GM12875 (cell line): ENCODE results near the gene L1TD1.
"Not testable (repeated sequence)": the region's sequence is repeated elsewhere in the genome, so short reads cannot be mapped to it uniquely, and the experiment has no call there.

Experiments used
- H3K4me3 ChIP-seq: one replicate; pipeline ENCODE4 v1.5.1; 2011; ENCODE audit warnings: low read depth, low read length, control low read depth
- TF ChIP-seq, protein P1 (sequence below): IDR thresholded peaks from 2 replicates; pipeline ENCODE4 v1.5.1; 2011; ENCODE audit warnings: low read depth, mild to moderate bottlenecking, control low read depth, inconsistent platforms, low read length, moderate library complexity, borderline replicate concordance; ENCODE audit not compliant: insufficient read depth

The L1TD1 gene

DNA sequence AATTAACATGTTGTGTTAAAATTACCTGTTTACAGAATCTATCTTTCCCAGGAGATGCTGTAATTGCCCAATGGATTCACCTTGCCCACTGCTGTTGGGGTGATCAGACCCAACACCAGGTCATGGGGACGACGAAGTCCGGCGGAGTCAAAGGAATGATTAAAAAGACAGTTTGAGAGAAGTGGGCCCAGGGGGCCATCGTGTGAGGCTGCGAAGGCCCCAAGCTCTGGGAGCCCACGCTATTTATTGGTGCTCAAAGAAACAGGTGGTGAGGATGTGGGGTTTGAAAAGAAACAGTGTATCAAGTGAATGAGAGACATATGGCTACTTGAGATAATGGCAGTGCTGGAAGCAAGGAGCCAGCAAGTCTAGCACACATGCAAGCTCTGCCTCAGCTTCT, 16.3 kb upstream of the L1TD1 start:
- no peak overlapping the region for H3K4me3 ChIP-seq
- TF ChIP-seq, protein P1, sequence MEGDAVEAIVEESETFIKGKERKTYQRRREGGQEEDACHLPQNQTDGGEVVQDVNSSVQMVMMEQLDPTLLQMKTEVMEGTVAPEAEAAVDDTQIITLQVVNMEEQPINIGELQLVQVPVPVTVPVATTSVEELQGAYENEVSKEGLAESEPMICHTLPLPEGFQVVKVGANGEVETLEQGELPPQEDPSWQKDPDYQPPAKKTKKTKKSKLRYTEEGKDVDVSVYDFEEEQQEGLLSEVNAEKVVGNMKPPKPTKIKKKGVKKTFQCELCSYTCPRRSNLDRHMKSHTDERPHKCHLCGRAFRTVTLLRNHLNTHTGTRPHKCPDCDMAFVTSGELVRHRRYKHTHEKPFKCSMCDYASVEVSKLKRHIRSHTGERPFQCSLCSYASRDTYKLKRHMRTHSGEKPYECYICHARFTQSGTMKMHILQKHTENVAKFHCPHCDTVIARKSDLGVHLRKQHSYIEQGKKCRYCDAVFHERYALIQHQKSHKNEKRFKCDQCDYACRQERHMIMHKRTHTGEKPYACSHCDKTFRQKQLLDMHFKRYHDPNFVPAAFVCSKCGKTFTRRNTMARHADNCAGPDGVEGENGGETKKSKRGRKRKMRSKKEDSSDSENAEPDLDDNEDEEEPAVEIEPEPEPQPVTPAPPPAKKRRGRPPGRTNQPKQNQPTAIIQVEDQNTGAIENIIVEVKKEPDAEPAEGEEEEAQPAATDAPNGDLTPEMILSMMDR: no peak

DNA sequence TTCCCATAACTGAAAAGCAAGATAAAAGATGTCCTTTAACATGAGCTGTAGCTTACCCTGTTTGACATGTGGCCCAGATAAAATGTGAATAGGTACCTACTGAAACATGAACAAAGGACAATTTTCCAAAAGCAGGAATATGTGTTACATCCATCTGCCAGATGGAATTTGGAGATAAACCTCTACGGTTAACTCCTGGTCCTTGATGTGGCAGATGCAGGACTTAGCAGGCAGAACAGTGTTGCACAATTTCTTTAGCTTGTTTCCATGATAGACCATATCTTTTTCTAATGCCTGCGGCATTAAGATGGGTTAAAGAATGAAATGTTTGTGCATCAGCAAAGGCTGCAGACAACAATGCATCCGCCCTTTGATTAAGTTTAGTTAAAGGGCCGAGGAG, 14.6 kb upstream of the L1TD1 start:
- not testable (repeated sequence) for H3K4me3 ChIP-seq

DNA sequence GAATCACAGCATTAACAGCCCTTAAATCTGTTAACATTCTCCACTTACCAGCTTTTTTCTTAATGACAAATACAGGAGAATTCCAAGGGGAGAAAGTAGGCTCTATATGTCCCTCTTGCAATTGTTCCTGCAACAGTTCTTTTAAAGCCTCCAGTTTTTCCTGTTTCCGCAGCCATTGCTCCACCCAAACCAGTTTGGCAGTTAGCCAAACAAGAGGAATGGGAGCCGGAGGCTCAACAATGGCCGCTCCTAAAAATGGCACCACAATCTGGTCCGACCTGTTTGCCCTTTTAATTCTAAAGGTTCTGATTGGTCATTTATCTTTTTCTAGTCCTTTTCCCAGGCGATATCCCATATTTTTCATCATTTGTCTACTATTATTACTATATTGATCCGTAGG, 14.0 kb upstream of the L1TD1 start:
- H3K4me3 ChIP-seq: no peak overlapping the region
- TF ChIP-seq, protein P1: no peak

DNA sequence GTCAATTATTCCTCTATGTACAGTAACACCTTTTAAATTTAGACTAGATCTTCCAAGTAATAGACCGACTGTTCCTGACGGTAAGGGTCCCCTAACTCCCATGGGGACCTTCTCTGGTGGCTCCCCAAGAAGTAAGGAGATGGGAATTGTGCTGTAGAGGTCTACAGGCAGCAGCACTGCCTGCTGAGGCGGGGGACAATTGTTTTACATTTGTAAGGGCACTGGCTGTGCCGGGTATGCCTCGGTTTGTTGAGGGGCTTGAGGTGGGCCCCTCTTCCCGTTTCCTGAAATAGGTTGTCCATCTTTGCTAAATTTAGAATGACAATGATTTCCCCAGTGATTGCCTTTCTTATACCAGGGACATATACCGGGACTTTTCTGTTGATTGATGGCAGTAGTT, 13.1 kb upstream of the L1TD1 start:
- TF ChIP-seq, protein P1: no peak
- no peak overlapping the region for H3K4me3 ChIP-seq

DNA sequence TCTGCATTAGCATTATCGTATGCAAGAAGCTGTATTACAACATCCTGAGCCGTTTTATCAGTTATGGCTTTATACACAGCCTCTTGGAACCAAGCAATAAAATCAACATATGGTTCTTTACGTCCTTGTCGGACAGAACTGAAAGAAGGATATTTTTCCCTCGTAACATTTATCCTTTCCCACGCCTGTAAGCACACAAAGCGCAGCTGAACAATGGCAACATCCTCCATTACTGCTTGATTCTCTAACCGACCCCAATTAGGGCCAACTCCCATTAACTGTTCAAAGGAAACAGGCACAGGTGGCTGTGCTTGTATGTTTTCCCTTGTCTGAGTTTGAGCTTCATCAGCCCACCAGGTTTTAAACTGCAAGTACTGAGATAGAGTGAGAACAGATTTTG, 12.5 kb upstream of the L1TD1 start:
- H3K4me3 ChIP-seq: not testable (repeated sequence)

DNA sequence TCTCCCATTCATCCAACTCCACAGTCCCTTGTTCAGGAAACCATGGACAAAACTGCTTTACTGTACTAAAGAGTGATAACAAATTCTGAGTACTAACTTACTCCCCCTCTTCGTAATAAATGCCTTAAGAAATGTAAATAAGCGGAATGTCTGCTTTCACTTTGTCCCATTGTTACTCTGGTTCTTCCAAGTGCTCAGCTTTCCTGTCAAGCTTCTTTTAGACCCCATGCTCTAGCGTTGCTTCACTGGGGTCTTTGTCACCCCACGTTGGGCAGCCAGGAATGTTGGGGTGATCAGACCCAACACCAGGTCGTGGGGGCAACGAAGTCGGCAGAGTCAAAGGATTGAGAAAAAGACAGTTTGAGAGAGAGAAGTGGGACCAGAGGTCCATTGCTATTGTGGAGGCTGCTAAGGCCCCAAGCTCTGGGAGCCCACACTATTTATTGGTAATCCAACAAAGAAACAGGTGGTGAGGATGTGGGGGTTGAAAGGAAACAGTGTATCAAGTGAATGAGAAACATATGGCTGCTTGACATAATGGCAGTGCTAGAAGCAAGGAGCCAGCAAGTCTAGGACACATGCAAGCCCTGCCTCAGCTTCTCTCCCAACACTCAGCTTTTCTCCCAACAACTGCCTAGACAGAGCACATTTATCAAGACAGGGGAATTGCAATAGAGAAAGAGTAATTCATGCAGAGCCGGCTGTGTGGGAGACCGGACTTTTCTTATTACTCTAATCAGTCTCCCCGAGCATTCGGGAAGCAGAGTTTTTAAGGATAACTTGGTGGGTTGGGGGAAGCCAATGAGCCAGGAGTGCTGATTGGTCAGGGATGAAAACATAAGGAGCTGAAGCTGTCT, 11.3 kb upstream of the L1TD1 start:
- H3K4me3 ChIP-seq: not testable (repeated sequence)

DNA sequence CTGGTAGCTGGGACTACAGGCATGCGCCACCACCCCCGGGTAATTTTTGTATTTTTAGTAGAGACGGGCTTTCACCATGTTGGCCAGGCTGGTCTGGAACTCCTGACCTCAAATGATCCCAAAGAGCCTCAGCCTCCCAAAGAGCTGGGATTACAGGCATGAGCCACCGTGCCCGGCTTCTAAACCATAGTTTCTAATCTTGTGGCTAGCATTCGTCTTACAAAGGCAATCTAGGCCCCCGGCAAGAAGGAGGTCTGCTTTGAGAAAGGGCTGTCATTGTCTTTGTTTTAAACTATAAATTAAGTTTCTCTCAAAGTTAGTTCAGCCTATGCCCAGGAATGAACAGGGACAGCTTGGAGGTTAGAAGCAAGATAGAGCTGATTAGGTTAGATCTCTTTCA, 10.3 kb upstream of the L1TD1 start:
- TF ChIP-seq, protein P1: no peak
- H3K4me3 ChIP-seq: no peak overlapping the region

DNA sequence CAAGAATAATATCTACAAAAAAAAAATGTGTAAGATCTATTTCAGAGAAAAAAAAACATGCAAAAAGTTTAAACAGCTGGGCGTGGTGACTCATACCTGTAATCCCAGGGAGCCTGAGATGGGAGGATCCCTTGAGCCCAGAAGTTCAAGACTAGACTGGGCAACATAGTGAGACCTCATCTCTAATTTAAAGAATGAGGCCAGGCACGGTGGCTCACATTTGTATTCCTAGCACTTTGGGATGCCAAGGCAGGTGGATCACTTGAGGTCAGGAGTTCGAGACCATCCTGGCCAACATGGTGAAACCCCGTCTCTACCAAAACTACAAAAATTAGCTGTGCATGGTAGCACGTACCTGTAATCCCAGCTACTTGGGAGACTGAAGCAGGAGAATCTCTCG, 9.4 kb upstream of the L1TD1 start:
- H3K4me3 ChIP-seq: not testable (repeated sequence)

DNA sequence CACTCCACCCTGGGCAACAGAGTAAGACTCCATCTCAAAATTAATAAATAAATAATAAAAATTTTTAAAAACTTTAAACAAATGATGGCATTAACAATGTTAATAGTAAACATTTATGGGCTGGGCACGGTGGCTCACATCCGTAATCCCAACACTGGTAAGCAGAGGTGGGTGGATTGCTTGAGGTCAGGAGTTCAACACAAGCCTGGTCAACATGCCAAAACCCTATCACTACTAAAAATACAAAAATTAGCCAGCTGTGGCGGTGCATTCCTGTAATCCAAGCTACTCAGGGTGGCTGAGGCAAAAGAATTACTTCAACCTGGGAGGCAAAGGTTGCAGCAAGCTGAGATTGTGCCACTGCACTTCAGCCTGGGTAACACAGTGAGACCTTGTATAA, 9.0 kb upstream of the L1TD1 start:
- TF ChIP-seq, protein P1: no peak
- H3K4me3 ChIP-seq: no peak overlapping the region
